H1 (cell line): Measurements from ENCODE around the gene GALNTL6. TPM values are rescaled to one million over a fixed set of nuclear protein-coding genes. Genes with fewer than 3 reads are reported as not detected.

Experiments used
- JUN ChIP-seq: IDR thresholded peaks from 2 replicates; pipeline ENCODE4 v1.6.1; 2011; ENCODE audit warnings: low read depth, mild to moderate bottlenecking, improper control_type of control experiment, low read length
- JUND ChIP-seq: IDR thresholded peaks from 2 replicates; pipeline ENCODE4 v1.6.1; 2011; ENCODE audit warnings: mild to moderate bottlenecking, improper control_type of control experiment, low read length
- KDM1A ChIP-seq: fragments of 200-600, 300-600 bp; sonication (generic); IDR thresholded peaks from 2 replicates; pipeline ENCODE4 v1.7.1; 2016; ENCODE audit warnings: mild to moderate bottlenecking, low read length, borderline replicate concordance
- PHF8 ChIP-seq: fragments of 200-600 bp; sonication (generic); conservative IDR thresholded peaks from 2 replicates; pipeline ENCODE4 v1.7.1; 2012; ENCODE audit warnings: low read depth, mild to moderate bottlenecking, inconsistent platforms, low read length, moderate library complexity
- POLR2A ChIP-seq, 2 experiments: IDR thresholded peaks; 1 replicate in 1 of 2; 2 replicates in 1 of 2; pipeline ENCODE4 v1.6.1; 2011; ENCODE audit warnings: low read depth in 2 of 2, low read length in 2 of 2, mild to moderate bottlenecking in 2 of 2; ENCODE audit errors: control extremely low read depth in 1 of 2
- SIRT6 ChIP-seq: IDR thresholded peaks from one replicate; pipeline ENCODE4 v1.7.1; 2012; ENCODE audit warnings: low read length, inconsistent platforms
- SIX5 ChIP-seq: IDR thresholded peaks from 2 replicates; pipeline ENCODE4 v1.6.1; 2011; ENCODE audit warnings: mild to moderate bottlenecking, low read depth, low read length
- SUZ12 ChIP-seq: fragments of 200-600 bp; sonication (generic); IDR thresholded peaks from 2 replicates; pipeline ENCODE4 v1.6.1; 2012; ENCODE audit warnings: mild to moderate bottlenecking, inconsistent platforms, low read length, moderate library complexity, mixed read lengths
- TBP ChIP-seq: IDR thresholded peaks from 2 replicates; pipeline ENCODE4 v1.6.1; 2011; ENCODE audit warnings: low read depth, low read length, improper control_type of control experiment
- polyA plus RNA-seq, 7 experiments: library from polyadenylated mRNA; depleted of rRNA in 3 of 7; stranded (reverse) in 5 of 7; unstranded in 2 of 7; fragments of >200 nt in 5 of 7; fragments of 200-250 nt in 2 of 7; gene quantifications; 1 replicate in 5 of 7; 2 replicates in 1 of 7; 4 replicates in 1 of 7; pipeline versions ENCODE4 v1.2.1 to v1.2.3, GENCODE V29; 2011 to 2013; ENCODE audit warnings: missing spikeins in 2 of 7, mixed read lengths in 2 of 7
- total RNA-seq: library from RNA; stranded (reverse); fragmentation: NEBNext Ultra II Directional; extraction: Animal tissue kit (Norgen Biotek cat#: 25700); gene quantifications from 2 replicates; pipeline ENCODE4 v1.2.1, GENCODE V29; 2021
- TF ChIP-seq, protein P1 (sequence below): fragments of 300-600 bp; sonication (generic); IDR thresholded peaks from 2 replicates; pipeline ENCODE4 v1.7.1; 2012; ENCODE audit warnings: low read length, moderate library complexity, mild to moderate bottlenecking, inconsistent platforms; ENCODE audit not compliant: insufficient replicate concordance
- TF ChIP-seq, protein P2 (sequence below): IDR thresholded peaks from 2 replicates; pipeline ENCODE4 v1.6.1; 2011; ENCODE audit warnings: low read depth, mild to moderate bottlenecking, low read length; ENCODE audit not compliant: insufficient read depth

The GALNTL6 gene
- total and polyA plus RNA-seq, 2 of the 8 experiments (the other 6 are each of a cell fraction or from before 2014, with no cell fraction given), result 0.03 to 0.32 TPM

DNA sequence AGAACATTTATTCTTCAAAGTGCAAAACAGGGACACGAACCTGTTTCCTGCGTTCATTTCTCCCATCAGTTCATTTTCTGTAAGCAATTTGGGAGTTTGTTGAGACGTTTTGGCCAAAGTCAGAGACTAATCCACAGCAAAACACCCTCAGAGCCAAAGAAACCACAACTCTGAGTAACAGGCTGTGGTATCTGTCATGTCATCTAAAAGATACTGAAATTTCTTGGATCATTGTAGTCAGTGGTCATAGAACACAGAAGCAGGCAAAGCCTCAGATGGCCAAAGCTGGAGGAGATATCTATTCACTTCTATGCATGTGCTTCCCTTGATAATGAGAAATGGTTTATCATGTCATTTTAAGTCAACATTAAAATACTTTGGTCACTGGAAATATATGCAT, 869.8 kb downstream of the GALNTL6 start (continued):
- TF ChIP-seq, protein P1, sequence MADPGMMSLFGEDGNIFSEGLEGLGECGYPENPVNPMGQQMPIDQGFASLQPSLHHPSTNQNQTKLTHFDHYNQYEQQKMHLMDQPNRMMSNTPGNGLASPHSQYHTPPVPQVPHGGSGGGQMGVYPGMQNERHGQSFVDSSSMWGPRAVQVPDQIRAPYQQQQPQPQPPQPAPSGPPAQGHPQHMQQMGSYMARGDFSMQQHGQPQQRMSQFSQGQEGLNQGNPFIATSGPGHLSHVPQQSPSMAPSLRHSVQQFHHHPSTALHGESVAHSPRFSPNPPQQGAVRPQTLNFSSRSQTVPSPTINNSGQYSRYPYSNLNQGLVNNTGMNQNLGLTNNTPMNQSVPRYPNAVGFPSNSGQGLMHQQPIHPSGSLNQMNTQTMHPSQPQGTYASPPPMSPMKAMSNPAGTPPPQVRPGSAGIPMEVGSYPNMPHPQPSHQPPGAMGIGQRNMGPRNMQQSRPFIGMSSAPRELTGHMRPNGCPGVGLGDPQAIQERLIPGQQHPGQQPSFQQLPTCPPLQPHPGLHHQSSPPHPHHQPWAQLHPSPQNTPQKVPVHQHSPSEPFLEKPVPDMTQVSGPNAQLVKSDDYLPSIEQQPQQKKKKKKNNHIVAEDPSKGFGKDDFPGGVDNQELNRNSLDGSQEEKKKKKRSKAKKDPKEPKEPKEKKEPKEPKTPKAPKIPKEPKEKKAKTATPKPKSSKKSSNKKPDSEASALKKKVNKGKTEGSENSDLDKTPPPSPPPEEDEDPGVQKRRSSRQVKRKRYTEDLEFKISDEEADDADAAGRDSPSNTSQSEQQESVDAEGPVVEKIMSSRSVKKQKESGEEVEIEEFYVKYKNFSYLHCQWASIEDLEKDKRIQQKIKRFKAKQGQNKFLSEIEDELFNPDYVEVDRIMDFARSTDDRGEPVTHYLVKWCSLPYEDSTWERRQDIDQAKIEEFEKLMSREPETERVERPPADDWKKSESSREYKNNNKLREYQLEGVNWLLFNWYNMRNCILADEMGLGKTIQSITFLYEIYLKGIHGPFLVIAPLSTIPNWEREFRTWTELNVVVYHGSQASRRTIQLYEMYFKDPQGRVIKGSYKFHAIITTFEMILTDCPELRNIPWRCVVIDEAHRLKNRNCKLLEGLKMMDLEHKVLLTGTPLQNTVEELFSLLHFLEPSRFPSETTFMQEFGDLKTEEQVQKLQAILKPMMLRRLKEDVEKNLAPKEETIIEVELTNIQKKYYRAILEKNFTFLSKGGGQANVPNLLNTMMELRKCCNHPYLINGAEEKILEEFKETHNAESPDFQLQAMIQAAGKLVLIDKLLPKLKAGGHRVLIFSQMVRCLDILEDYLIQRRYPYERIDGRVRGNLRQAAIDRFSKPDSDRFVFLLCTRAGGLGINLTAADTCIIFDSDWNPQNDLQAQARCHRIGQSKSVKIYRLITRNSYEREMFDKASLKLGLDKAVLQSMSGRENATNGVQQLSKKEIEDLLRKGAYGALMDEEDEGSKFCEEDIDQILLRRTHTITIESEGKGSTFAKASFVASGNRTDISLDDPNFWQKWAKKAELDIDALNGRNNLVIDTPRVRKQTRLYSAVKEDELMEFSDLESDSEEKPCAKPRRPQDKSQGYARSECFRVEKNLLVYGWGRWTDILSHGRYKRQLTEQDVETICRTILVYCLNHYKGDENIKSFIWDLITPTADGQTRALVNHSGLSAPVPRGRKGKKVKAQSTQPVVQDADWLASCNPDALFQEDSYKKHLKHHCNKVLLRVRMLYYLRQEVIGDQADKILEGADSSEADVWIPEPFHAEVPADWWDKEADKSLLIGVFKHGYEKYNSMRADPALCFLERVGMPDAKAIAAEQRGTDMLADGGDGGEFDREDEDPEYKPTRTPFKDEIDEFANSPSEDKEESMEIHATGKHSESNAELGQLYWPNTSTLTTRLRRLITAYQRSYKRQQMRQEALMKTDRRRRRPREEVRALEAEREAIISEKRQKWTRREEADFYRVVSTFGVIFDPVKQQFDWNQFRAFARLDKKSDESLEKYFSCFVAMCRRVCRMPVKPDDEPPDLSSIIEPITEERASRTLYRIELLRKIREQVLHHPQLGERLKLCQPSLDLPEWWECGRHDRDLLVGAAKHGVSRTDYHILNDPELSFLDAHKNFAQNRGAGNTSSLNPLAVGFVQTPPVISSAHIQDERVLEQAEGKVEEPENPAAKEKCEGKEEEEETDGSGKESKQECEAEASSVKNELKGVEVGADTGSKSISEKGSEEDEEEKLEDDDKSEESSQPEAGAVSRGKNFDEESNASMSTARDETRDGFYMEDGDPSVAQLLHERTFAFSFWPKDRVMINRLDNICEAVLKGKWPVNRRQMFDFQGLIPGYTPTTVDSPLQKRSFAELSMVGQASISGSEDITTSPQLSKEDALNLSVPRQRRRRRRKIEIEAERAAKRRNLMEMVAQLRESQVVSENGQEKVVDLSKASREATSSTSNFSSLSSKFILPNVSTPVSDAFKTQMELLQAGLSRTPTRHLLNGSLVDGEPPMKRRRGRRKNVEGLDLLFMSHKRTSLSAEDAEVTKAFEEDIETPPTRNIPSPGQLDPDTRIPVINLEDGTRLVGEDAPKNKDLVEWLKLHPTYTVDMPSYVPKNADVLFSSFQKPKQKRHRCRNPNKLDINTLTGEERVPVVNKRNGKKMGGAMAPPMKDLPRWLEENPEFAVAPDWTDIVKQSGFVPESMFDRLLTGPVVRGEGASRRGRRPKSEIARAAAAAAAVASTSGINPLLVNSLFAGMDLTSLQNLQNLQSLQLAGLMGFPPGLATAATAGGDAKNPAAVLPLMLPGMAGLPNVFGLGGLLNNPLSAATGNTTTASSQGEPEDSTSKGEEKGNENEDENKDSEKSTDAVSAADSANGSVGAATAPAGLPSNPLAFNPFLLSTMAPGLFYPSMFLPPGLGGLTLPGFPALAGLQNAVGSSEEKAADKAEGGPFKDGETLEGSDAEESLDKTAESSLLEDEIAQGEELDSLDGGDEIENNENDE, result no peak
- TF ChIP-seq SIX5 (no peak), JUND (no peak), SUZ12 (no peak), JUN (no peak), PHF8 (no peak), KDM1A (no peak), TBP (no peak), POLR2A (IDR thresholded peaks at IDR 0.05; ENCODE audit: control extremely low read depth in 1 of 2, low read depth in 2 of 2, low read length in 2 of 2) (no peak), SIRT6 (no peak)
- TF ChIP-seq, protein P2, sequence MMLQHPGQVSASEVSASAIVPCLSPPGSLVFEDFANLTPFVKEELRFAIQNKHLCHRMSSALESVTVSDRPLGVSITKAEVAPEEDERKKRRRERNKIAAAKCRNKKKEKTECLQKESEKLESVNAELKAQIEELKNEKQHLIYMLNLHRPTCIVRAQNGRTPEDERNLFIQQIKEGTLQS, result no peak
